ENCODE measurements around the gene ARHGDIA. TPM values are rescaled to one million over a fixed set of nuclear protein-coding genes. Genes with fewer than 3 reads are reported as not detected.

Gene ARHGDIA
- total RNA-seq, 2 experiments from 2014 or later = 265 to 715 TPM

GRCh38 chr17:81900181-81900820 lies 29.2 kb upstream of the ARHGDIA start:
- no peak overlapping the region for H2AFZ ChIP-seq (ENCODE audit: low read length)
- no peak for DNase-seq (ENCODE audit: low spot score)
- H3K27ac ChIP-seq (ENCODE audit: low read depth, low read length, poor library complexity, severe bottlenecking) = no peak overlapping the region
- H3K79me2 ChIP-seq (ENCODE audit: insufficient read depth, low read depth, low read length) = no peaks in the 10 kb centered on the region; the same call in 1 of the 2 replicates
- no peak overlapping the region for H3K4me2 ChIP-seq (ENCODE audit: low read length)
- ChIA-PET CTCF (ENCODE audit: unreplicated experiment) (no interaction called here), POLR2A (no interaction called here)
- H4K20me1 ChIP-seq (ENCODE audit: insufficient read depth, low read length) = no peaks in the 10 kb centered on the region
- H3K4me1 ChIP-seq (ENCODE audit: insufficient read depth, low read length, poor library complexity, severe bottlenecking) = no peaks in the 10 kb centered on the region
- TF ChIP-seq CTCF (conservative IDR thresholded peaks at IDR 0.05; ENCODE audit: low read length) (no peak), EZH2phosphoT487 (IDR thresholded peaks at IDR 0.05; ENCODE audit: borderline replicate concordance, low read depth, low read length) (no peak)
- no peaks in the 10 kb centered on the region for H3K9me3 ChIP-seq (ENCODE audit: low read length)
- no TSS peak for BruUV-seq (replicated peaks)
- peaks cover 52% of the 10 kb centered on the region for H3K36me3 ChIP-seq (ENCODE audit: insufficient read depth, low read length)
- intact Hi-C loops (cut with micrococcal nuclease; ENCODE audit: unreplicated experiment) = no loop called here
- H3K9me2 ChIP-seq (ENCODE audit: insufficient read depth, low read length) = no peaks in the 10 kb centered on the region
- H3K4me3 ChIP-seq (ENCODE audit: low read depth, low read length, poor library complexity, severe bottlenecking) = no peak overlapping the region

GRCh38 chr17:81899514-81900166 lies 28.5 kb upstream of the ARHGDIA start:
- peaks cover 1% of the 10 kb centered on the region; the same call in 1 of the 2 replicates for H3K79me2 ChIP-seq (ENCODE audit: insufficient read depth, low read depth, low read length)
- intact Hi-C loops (cut with micrococcal nuclease; ENCODE audit: unreplicated experiment) = no loop called here
- H3K4me3 ChIP-seq (ENCODE audit: low read depth, low read length, poor library complexity, severe bottlenecking) = no peak overlapping the region
- TF ChIP-seq CTCF (conservative IDR thresholded peaks at IDR 0.05; ENCODE audit: low read length) (no peak), EZH2phosphoT487 (IDR thresholded peaks at IDR 0.05; ENCODE audit: borderline replicate concordance, low read depth, low read length) (no peak)
- peaks cover 2% of the 10 kb centered on the region for H3K4me1 ChIP-seq (ENCODE audit: insufficient read depth, low read length, poor library complexity, severe bottlenecking)
- CTCF ChIA-PET (ENCODE audit: unreplicated experiment) = no interaction called here
- BruUV-seq (replicated peaks) = no TSS peak
- H2AFZ ChIP-seq (ENCODE audit: low read length) = no peak overlapping the region
- DNase-seq (ENCODE audit: low spot score) = no peak
- POLR2A ChIA-PET = no interaction called here
- no peak overlapping the region for H3K4me2 ChIP-seq (ENCODE audit: low read length)
- no peaks in the 10 kb centered on the region for H3K9me3 ChIP-seq (ENCODE audit: low read length)
- peaks cover 56% of the 10 kb centered on the region for H3K36me3 ChIP-seq (ENCODE audit: insufficient read depth, low read length)
- no peaks in the 10 kb centered on the region for H4K20me1 ChIP-seq (ENCODE audit: insufficient read depth, low read length)
- H3K9me2 ChIP-seq (ENCODE audit: insufficient read depth, low read length) = no peaks in the 10 kb centered on the region
- H3K27ac ChIP-seq (ENCODE audit: low read depth, low read length, poor library complexity, severe bottlenecking) = no peak overlapping the region

- no peaks in the 10 kb centered on the region for H3K9me3 ChIP-seq (ENCODE audit: low read length)
- peaks cover 9% of the 10 kb centered on the region for H3K4me1 ChIP-seq (ENCODE audit: insufficient read depth, low read length, poor library complexity, severe bottlenecking)
- H3K79me2 ChIP-seq (ENCODE audit: insufficient read depth, low read depth, low read length) = peaks cover 9% of the 10 kb centered on the region; the same call in 1 of the 2 replicates
- H4K20me1 ChIP-seq (ENCODE audit: insufficient read depth, low read length) = no peaks in the 10 kb centered on the region
- H3K27ac ChIP-seq (ENCODE audit: low read depth, low read length, poor library complexity, severe bottlenecking) = no peak overlapping the region
- no peaks in the 10 kb centered on the region for H3K9me2 ChIP-seq (ENCODE audit: insufficient read depth, low read length)
- ChIA-PET POLR2A (no interaction called here), CTCF (ENCODE audit: unreplicated experiment) (no interaction called here)
- DNase-seq (ENCODE audit: low spot score) = no peak
- no peak overlapping the region for H2AFZ ChIP-seq (ENCODE audit: low read length)
- peaks cover 61% of the 10 kb centered on the region for H3K36me3 ChIP-seq (ENCODE audit: insufficient read depth, low read length)
- no peak overlapping the region for H3K4me2 ChIP-seq (ENCODE audit: low read length)
- no TSS peak for BruUV-seq (replicated peaks)
- H3K4me3 ChIP-seq (ENCODE audit: low read depth, low read length, poor library complexity, severe bottlenecking) = no peak overlapping the region
- intact Hi-C loops (cut with micrococcal nuclease; ENCODE audit: unreplicated experiment) = no loop called here
- TF ChIP-seq EZH2phosphoT487 (IDR thresholded peaks at IDR 0.05; ENCODE audit: borderline replicate concordance, low read depth, low read length) = no peak
- no peak for TF ChIP-seq CTCF (conservative IDR thresholded peaks at IDR 0.05; ENCODE audit: low read length)
Observed at GRCh38 chr17:81898885-81899284, 27.7 kb upstream of the ARHGDIA start.
